ENCODE results near the gene C17orf113. TPM values are rescaled to one million over a fixed set of nuclear protein-coding genes. Genes with fewer than 3 reads are reported as not detected.
"Not testable (repeated sequence)": the region's sequence is repeated elsewhere in the genome, so short reads cannot be mapped to it uniquely, and the experiment has no call there.

C17orf113 gene
- total RNA-seq, 1 donor from 2014 or later, result 0.10 TPM

- intact Hi-C loops (cut with micrococcal nuclease), result loop anchor here (1.0 to 5.0 kb wide), 9 partner anchors 52 to 519 kb away; partner anchors contain the start of genes CNP, KCNH4, KLHL11 and NAGLU
These were observed 32.6 kb downstream of the C17orf113 start for GRCh38 chr17:42017866-42018200.

- intact Hi-C loops (cut with micrococcal nuclease), result loop anchor here (1.0 to 5.0 kb wide), 9 partner anchors 51 to 520 kb away; partner anchors contain the start of genes CNP, KCNH4, KLHL11 and NAGLU
These were observed 33.2 kb downstream of the C17orf113 start, which contains the start of gene DNAJC7 for GRCh38 chr17:42016941-42017865. Gene DNAJC7, minus strand, starts transcription at chr17:42017439. Its CDS starts 23 bp downstream, at chr17:42017416.

- intact Hi-C loops (cut with micrococcal nuclease), result loop anchor here (2.0 to 5.0 kb wide), 3 partner anchors 86 to 520 kb away; partner anchors contain the start of genes NAGLU, ODAD4 and STAT5A
These were observed 34.0 kb downstream of the C17orf113 start for GRCh38 chr17:42016411-42016831.

GRCh38 chr17:42013740-42014139, 36.7 kb downstream of the C17orf113 start:
- intact Hi-C loops (cut with micrococcal nuclease), result not testable (repeated sequence)

- intact Hi-C loops (cut with micrococcal nuclease), result not testable (repeated sequence)
These were observed 38.0 kb downstream of the C17orf113 start for GRCh38 chr17:42012363-42012762.

GRCh38 chr17:42010898-42011516, 39.4 kb downstream of the C17orf113 start:
- intact Hi-C loops (cut with micrococcal nuclease), result no loop called here

GRCh38 chr17:42010266-42010680, 40.1 kb downstream of the C17orf113 start:
- intact Hi-C loops (cut with micrococcal nuclease), result not testable (repeated sequence)

- intact Hi-C loops (cut with micrococcal nuclease), result no loop called here
These were observed 41.2 kb downstream of the C17orf113 start for GRCh38 chr17:42009170-42009569.

- intact Hi-C loops (cut with micrococcal nuclease), result no loop called here
These were observed 45.2 kb downstream of the C17orf113 start for GRCh38 chr17:42005166-42005565.

- intact Hi-C loops (cut with micrococcal nuclease), result no loop called here
These were observed 47.6 kb downstream of the C17orf113 start for GRCh38 chr17:42002792-42003301.

- intact Hi-C loops (cut with micrococcal nuclease), result no loop called here
These were observed 48.1 kb downstream of the C17orf113 start for GRCh38 chr17:42002175-42002791.

- intact Hi-C loops (cut with micrococcal nuclease), result no loop called here
These were observed 48.7 kb downstream of the C17orf113 start for GRCh38 chr17:42001729-42002128.

- intact Hi-C loops (cut with micrococcal nuclease), result no loop called here
These were observed 49.8 kb downstream of the C17orf113 start for GRCh38 chr17:42000413-42001133.

- intact Hi-C loops (cut with micrococcal nuclease), result no loop called here
These were observed 51.9 kb downstream of the C17orf113 start for GRCh38 chr17:41998497-41998896.

GRCh38 chr17:41996855-41997164, 53.6 kb downstream of the C17orf113 start:
- intact Hi-C loops (cut with micrococcal nuclease), result no loop called here

- intact Hi-C loops (cut with micrococcal nuclease), result no loop called here
These were observed 57.8 kb downstream of the C17orf113 start for GRCh38 chr17:41992576-41992975.

GRCh38 chr17:41989702-41990419, 60.5 kb downstream of the C17orf113 start:
- intact Hi-C loops (cut with micrococcal nuclease), result no loop called here

- intact Hi-C loops (cut with micrococcal nuclease), result no loop called here
These were observed 62.0 kb downstream of the C17orf113 start for GRCh38 chr17:41988418-41988817.
